ENCODE measurements around the gene FPR3.

DNA sequence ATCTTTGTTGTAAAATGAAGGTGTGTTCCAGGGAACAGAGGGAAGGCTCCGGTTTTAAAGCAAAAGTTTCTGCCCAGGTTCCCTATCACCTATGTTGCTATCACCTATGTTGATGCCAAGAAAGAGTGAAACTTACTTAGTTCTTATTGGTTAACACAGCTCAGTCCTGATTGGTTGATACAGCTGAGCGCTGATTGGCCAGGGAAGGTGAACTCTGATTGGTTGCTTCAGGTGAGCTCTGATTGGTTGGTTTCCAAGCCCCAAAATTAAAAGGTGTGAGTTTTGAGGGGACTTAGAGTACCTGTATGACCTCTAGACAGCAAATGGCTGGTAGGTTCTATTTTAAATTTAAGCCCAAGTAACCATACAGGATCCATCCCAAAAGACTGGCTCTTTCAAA is 42.2 kb downstream of the FPR3 start:
- TF ChIP-seq, protein P1, sequence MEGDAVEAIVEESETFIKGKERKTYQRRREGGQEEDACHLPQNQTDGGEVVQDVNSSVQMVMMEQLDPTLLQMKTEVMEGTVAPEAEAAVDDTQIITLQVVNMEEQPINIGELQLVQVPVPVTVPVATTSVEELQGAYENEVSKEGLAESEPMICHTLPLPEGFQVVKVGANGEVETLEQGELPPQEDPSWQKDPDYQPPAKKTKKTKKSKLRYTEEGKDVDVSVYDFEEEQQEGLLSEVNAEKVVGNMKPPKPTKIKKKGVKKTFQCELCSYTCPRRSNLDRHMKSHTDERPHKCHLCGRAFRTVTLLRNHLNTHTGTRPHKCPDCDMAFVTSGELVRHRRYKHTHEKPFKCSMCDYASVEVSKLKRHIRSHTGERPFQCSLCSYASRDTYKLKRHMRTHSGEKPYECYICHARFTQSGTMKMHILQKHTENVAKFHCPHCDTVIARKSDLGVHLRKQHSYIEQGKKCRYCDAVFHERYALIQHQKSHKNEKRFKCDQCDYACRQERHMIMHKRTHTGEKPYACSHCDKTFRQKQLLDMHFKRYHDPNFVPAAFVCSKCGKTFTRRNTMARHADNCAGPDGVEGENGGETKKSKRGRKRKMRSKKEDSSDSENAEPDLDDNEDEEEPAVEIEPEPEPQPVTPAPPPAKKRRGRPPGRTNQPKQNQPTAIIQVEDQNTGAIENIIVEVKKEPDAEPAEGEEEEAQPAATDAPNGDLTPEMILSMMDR (IDR thresholded peaks at IDR 0.05) = no peak
- no peak for TF ChIP-seq POLR2A (IDR thresholded peaks at IDR 0.05)
